ENCODE results near the gene SEC16B.

SEC16B gene

DNA sequence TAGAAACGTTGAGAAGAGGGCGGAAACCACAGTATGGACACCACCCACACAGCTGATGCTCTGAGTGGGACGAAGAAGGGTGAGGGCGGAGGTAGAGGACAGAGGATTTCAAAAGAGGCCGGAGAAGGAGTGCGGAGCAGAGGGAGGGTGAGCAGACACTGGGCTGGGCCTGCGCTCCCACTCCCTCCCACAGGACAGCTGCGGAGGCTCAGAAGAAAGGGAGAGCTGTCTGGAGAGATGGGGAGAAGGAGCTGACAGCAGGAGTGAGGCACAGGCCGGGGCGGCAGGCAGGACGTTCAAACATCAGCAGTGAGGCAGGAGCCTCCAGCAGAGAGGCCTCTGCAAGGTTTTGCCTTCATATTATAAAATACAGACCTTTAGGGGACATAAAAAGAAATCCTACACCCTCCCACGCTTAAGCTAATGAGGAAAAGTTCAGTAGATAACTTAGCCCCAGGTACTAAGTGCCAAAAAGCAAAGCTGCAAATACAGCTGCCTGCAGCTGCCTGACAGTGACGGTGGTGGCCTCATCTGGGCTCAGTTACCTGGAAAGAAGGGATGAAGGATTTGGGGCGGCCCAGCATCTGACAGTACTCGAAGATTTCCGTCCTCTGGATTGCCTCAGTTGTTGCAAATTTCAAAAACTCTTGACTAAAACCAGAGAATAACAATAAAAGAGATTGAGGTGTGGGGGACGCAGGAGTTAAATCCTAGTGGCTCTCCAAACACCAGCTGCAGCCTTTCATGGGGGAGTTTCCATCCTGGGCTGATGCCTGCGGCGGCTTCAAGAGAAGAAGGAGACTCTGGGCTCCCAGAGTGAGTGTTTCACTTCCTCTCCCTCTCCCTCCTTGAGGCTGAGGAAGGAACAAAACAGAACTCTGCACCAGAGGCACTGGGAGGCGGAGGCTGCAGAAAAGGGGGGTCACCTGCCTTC is 25.6 kb downstream of the SEC16B start:
- no peak for DNase-seq (ENCODE audit: low read depth)

DNA sequence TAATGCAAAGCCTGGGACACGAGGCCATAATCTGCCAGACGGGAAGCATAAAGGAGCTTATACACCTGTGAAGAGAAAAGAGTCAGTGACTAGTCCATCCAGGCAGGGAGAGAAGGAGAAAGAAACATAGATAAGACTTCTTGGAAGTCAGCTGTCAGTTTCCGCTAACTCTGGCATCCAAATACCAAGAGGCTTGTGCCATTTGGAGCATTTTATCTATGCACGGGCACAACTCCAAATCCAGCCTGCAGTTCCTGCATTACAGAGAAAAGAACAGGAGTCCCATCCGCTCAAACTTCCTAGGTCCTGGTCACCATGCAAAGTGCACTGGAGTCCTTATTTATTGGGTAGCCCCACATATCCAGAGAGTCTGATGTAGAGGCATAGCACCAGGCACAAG is 27.9 kb downstream of the SEC16B start:
- DNase-seq (ENCODE audit: low read depth): no peak

DNA sequence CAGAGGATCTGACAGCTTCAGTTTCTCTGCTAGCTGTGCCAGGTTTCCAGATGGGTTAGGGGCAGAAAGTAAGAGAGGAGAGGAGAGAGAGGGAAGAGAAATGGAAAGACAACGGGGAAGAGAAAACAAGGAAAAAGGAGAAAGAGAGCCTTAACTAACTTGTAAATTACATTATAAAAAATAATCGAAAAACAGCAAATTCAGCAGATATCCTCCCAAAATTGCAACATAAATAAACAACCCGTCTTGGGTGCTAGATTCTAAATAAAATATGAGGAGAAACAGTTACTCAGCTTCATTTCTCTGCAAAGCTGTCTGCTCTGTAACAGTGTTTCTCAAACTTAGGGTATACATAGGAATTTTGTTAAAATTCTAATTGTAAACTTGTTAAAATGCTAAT is 29.2 kb downstream of the SEC16B start:
- DNase-seq (ENCODE audit: low read depth): no peak

DNA sequence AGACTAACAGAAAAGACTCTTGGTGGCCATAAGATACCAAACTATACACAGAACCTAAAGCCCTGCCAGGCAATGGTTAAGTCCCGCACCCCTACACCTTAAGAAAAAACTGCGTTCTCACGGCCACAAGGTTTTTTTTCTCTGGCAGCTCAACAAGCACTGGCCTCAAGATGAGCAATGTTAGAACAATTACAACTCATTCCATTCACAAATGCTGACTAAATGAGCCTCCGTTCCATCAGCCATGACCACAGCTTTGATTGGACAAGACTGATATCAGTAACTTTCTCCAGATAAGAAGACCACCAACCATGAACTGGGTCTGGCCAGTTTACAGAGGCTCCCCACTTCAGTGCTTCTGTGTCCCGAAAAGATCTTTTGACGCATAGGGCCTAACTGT is 31.9 kb downstream of the SEC16B start:
- DNase-seq (ENCODE audit: low read depth): peak; percentile 83

DNA sequence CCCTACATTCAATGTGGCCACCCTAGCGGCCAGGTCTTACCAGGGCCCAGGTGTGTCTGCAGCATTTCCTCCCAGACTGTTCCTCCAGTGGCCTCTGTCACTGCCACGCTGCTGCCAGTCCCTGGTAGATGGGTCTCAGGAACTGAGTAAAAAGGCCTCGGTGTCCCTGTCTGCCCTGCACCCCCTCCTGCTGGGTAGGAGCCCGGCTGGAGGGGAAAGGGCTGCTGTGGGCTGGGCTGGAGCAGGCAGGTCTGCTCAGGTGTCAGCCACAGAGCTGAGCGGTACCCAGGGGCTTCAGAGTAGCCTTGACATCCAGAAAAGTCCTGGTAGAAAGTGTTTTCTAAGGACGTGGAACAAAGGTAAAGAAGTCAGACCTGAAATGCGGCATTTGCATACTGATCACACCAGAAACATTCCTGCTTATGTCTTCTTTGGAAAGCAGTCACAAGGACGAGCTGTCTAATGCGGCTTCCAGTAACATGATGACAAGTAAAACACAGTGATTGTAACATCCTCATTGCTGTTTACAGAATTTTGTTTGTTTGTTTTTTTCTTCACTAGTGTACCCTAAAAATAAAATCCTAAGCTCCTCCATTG is 32.6 kb downstream of the SEC16B start:
- DNase-seq (ENCODE audit: low read depth): no peak

DNA sequence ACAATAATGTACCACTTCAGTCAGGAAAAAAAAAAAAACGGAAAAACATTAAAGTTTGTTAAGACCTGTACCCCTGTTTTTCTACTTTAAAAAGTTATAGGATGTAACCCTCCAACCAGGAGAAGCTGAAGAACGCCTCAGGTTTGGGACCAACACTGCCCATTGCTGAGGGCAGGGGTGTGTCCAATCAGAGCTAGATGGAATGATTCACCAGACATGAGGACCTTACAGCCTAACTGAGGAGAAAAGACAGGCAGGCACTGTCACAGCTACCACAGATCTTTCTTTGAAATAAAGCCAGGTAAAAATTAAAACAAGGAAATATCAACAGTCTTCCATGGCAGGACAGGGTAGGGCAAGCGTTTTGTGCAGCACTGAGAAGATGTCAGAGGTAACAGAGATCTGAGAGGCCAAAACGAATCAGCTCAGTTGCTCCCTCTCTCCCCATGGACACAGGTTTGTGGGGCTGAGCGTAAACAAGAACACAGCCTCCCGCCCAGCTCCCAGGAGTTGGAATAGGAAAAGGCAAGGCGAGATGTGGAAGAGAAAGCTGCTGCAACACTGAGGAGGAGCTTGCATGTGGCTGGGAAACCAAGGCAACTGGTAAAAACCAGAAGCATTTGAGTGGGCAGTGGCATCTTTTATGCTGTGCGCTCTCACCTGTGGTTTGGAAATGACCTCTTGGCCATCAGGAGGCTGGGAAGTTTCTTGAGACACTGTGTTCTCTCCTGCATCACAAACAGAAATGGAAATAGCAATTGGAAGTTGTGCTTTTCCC is 34.0 kb downstream of the SEC16B start:
- DNase-seq (ENCODE audit: low read depth): no peak

DNA sequence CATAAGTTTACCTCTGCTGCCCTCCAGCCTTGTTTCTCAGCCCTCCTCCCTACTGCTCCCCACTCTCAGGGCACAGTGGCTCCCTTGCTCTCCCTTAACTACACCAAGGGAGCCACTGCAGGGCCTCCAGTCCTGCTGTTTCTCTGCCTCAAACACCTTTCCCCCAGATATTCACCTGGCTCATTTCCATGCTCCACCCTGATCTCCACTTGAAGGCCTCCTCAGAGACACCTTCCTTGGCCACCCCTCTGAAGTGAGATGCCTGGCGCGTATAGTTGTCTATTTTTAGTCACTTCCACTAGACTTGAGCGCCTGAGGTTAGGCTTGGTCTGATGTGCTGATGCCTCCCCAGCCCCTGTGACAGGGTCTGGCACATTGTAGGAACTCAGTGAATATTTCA is 34.9 kb downstream of the SEC16B start:
- no peak for DNase-seq (ENCODE audit: low read depth)

DNA sequence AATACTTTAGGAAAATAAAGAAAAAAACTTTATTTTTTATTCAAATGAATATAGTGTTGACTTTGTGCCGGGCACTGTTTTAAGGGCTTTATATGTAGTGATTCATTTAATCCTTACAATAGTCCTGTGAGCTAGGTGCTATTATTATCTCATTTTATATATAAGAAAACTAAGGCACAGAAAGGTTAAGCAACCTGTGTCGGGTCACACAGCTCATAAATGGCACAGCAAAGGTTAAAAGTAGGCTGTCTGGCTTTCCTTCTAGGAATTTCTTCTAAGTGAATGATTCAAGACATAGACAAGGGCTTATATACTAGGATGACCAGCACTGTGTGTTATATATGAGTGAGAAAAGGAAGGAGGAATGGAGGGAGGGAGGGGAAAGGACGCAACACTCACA is 35.4 kb downstream of the SEC16B start:
- no peak for DNase-seq (ENCODE audit: low read depth)

DNA sequence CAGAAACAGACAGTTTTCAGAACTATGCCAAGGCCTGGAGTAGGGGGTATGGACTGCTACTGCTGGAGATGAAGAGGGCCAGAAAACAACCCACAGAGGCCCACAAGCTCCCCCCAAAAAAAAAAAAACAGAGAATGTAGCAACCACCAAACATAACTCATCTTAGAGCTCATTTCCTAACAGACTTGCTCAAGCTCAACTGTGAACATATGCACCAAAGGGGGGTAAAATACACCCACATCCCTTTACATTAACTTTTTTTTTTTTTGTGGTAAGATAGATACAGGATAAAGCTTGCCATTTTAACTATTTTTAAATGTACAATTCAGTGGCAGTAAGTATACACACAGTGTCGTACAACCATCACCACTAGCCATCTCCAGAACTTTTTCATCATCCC is 36.0 kb downstream of the SEC16B start:
- DNase-seq (ENCODE audit: low read depth): no peak

DNA sequence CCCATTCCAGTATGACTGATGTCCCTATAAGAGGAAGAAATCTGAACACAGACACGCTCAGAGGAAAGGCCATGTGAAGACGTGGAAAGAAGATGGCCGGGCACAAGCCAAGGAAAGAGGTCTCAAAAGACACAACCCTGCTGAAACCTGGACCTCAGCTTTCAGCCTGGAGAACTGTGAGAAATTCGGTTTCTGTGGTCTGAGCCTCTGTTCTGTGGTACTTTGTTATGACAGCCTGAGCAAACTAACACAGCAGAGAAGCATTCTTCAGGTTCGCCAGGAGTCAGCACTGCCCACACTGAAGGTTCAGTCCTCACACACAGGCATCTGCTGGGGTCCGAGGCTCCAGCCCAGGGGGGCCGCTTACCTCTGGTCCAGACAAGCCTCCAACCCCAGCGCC is 37.7 kb downstream of the SEC16B start:
- DNase-seq (ENCODE audit: low read depth): no peak

DNA sequence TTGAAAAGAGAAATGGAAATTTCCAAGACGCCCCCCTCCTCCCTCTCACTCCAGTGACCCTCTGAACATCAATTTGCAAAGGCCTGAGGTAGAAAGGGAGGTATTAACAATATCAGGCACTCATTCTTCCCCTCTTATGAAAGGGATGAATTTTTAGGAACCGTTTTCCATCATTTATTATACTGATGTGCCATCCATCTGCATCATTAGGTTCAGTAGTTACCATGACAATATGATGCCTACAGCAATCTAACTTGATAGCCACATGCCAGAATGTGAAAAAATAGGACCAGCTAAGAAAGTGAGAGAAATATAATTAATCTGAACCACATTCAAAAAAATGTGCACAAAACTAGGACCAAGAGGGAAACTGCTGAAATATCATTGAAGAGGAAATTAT is 40.9 kb downstream of the SEC16B start:
- DNase-seq (ENCODE audit: low read depth): no peak

DNA sequence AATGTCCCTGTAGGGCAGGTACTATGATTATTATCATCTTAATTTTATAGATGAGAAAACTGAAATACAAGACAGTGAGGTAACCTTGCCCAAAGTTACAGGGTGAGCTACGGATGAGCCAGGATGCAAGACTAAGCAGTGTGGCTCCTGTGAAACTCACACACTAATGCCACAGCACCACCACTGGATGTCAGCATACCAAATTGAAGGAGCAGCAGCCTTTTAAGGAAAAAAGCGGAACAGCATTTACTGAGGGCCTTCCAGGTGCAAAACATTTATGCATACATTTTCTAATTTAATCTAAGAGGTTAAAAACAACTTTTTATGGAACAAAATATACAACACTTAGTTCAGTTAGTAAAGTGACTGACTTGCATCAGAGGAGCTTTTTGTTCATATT is 41.7 kb downstream of the SEC16B start:
- DNase-seq (ENCODE audit: low read depth): no peak

DNA sequence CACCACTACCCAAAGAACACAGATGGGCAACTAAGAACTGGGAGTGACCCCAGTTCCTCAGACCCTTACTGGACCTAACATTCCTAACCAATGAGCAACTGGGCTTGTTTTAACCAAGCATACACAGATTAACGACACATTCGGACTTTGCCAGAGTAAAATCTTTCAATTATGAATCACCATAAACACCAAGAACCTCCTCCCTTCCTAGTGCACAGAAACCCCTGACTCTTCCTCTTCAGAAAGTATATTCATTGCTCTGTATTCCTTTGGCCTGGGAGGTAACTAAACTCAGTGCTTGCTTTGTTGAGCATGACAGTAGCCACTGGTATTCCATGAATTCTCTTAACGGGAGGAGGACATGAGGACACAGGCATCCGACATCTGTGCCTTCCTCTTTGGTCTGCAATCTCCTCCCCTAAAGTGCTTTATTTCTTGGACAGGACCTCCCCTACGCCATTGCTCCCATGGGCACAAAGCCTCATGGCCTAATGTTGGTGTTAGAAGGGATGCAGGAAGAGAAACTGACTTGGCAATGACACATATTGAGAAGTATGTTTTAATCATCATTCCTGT is 42.7 kb downstream of the SEC16B start:
- peak; percentile 85 for DNase-seq (ENCODE audit: low read depth)

DNA sequence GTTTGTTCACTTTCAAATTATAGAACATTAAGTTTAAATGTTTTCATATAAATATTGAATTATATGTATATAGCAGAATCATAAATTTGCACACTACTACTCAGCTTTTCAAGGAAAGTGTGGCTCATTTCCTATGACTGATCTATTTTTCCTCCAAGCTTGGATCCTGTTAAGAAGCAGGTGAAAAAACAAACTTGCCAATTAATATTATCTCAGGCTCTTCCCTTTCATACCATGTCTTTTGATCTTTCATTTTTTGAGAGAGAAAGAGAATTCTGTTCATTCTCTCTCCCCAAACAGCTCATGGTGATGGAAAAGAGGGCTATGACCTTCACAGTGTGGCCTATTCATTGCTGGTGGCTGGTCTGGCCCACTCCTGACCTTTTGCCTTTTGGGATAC is 43.7 kb downstream of the SEC16B start:
- DNase-seq (ENCODE audit: low read depth): no peak

DNA sequence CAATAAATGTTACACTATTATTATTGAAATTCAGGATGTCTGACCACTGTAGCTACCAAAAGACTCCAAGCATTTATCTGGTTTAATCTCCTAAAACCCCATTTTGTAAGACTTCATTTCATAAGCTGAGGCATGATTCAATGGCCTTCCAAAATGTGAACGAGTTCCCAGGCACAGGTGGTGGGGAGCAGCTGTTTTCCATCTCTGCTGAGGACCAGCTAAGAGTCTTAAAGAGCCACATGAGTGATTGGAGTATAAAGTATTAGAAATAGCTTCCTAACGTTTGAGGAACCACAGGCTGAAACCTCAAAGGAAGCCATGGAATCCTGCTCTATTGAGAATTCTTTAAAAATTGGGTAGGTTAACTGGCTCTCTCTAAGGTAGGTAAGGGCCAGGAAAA is 44.9 kb downstream of the SEC16B start:
- DNase-seq (ENCODE audit: low read depth): no peak

DNA sequence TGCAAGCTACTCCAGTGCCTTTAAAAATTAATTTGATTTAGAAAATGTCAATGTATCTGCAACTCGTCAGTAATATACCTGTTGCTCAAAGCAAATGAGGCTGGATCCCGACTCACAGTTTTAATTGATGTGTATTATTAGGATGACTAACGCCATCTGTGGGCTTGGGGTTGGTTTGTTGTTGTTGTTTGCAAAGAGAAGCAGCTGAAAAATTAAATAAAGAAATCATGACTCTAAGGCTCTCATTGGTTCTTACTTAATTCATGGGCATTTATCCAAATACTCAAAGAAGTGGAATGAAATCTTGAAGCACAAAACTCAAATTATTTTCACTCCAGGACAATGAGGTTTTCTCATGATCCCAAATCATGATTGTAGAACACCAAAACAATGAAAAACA is 46.4 kb downstream of the SEC16B start:
- DNase-seq (ENCODE audit: low read depth): no peak

DNA sequence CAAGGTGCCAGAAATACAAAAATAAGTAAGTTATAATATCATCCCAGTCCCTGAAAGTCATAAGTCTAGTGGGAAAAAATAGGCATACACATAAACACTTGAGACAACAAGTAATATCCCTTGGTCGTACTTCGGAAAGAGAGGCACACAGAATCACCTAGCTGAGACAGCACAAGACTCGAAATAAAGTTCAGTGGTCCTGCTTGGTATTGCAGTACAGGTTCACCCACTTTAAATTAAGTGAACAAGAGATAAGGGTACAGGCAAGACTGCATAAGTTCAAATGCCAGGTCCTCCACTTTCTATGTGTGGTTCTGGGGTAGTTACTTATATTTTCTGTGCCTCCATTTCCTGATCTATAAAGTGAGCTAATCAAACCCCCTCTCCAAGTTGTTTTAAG is 47.6 kb downstream of the SEC16B start:
- no peak for DNase-seq (ENCODE audit: low read depth)

DNA sequence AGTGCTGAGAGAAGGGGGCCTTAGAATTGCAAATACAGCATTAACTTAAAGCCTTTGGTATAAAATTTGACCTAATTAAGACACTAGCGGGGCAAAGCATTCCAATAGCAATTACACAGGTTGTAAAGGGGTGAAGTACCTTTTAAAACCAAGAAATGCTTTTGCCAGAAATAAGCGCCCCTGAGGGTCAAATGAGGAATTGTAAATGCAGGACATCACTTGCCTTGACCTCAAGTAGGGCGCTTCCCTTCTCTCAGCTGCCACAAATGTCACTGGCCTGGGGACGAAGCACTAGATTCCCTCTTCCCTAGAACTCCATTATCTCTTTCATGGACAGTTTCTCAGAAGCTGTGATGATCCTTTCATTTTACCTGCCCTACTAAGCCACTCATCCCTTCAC is 48.3 kb downstream of the SEC16B start:
- no peak for DNase-seq (ENCODE audit: low read depth)

DNA sequence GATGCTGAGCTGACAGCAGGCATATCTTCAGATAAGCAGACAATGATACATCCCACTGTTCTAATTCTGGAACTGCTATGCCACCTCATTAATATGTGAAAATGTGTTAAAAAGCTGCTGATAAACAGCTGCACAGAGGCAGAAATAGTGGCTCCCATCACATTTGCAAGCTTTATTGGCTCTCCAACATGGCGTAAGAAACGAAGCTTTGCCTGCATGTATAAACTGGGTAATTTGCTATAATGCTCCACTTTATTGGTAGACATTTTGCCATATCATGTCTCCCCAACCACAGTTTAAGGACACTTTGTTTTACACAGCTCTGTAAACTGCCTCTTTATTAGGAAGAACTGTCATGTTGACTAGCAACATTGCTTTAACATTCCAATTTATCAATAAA is 49.8 kb downstream of the SEC16B start:
- DNase-seq (ENCODE audit: low read depth): no peak

DNA sequence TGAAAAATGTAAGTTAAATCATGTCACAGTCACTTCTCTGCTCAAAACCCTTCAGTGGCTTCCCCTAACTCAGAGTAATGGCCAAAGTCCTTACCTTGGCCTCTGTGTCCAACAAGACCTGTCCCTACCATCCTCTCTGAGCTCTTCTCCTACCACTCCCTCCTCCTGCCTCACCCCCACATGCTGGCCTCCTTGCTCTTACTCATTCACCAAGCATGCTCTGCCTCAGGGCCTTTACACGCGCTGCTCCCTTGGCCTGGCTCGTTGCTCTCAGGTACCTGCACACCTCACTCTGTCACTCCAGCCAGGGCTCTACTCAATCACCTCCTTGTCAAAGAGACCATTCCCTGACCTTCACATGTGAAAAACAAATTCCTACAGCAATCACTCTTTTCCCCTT is 54.2 kb downstream of the SEC16B start:
- DNase-seq (ENCODE audit: low read depth): no peak

DNA sequence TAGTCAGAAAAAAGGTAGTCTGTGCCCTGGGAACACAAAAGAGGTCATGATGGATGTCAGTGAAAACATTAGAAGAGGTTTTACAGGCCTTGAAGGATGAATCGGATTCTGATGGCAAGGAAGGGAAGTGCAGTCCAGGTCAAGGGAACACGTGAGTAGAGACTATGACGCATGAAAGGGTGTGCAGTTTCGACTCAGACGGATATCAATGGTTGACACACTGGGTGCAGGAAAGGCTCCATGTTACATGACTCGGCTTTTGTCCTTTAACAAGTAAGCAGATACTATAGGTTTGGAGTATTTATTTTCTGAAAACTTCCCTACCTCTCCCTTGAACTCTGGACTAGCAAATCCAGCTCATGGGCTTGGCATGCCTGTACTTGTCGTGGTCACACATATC is 55.3 kb downstream of the SEC16B start:
- no peak for DNase-seq (ENCODE audit: low read depth)

DNA sequence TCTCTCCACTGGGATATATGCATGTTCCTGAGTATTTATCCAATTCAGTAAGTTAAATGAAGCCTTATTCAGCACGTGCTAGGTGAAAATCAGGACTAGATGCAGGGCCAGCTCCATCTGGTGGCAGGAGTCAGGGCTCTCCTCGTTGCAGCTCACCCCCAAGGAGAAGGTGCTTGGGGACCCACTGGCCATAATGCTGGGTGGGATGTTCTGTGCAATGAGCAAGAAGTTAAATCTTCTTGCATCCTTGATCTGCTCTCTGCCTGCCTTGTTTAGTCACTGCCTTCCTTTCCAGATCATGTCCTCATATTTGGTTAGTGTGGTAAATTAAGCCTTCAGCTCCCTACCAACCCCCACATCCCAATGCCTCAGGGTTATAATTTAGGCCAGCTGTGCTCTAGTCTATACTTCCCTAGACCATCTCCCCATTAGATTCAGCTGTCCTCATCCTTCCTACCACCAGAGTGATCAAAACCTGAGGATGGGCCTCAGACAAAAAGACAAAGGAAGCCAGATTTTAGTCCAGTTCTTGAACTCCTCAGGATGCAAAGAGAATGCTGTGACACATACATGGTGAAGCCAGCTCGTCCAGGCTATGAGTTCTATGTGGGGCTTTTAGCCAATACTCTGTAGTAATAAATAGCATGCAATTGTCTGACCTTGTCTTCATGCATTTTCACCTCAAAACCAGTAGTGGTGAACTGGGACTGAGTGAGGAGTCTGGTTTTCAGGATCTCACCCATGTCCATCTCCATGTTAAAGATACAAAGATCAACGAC is 55.9 kb downstream of the SEC16B start:
- no peak for DNase-seq (ENCODE audit: low read depth)
